ENCODE data around the gene BHLHE40. TPM values are rescaled to one million over a fixed set of nuclear protein-coding genes. Genes with fewer than 3 reads are reported as not detected.

BHLHE40 gene
- total RNA-seq (10 to 100 TPM; 44.9 to 45.8 TPM), polyA plus RNA-seq (10 to 100 TPM; 33.0 to 34.6 TPM)

DNA sequence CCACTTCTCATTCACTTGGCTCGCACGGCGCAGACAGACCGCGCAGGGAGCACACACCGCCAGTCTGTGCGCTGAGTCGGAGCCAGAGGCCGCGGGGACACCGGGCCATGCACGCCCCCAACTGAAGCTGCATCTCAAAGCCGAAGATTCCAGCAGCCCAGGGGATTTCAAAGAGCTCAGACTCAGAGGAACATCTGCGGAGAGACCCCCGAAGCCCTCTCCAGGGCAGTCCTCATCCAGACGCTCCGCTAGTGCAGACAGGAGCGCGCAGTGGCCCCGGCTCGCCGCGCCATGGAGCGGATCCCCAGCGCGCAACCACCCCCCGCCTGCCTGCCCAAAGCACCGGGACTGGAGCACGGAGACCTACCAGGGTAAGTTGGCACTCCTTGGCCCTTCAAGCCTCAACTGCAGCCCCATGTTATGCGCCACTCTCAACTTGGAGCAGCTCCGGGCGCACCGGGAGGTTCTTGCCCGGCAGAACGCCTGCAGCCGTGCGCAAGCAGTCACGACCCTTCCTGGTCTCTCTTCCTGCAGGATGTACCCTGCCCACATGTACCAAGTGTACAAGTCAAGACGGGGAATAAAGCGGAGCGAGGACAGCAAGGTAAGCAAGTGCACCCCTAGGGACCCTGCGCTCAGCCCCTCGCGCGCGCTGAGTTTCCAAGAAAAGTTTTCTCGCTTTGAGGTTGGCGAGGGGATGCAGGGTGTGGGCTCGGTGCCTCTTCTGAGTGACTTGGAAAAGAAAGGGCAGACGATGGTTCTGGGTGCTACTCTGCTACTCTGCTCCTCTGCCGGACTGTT lies at the start of gene BHLHE40:
Gene BHLHE40 (plus strand): TSS at position 10 of the 801 bp plus-strand sequence. CDS start 282 bp downstream, at position 292.
- H3K9me3 Mint-ChIP-seq: no peaks in the 10 kb centered on the region
- H3K9me3 ChIP-seq (ENCODE audit: control insufficient read depth in 1 of 2, low read length in 2 of 2): no peaks in the 10 kb centered on the region
- peaks cover 60% of the 10 kb centered on the region for H3K4me1 ChIP-seq (ENCODE audit: insufficient read depth, low read length)
- no peaks in the 10 kb centered on the region for H3K27me3 Mint-ChIP-seq
- ChIA-PET POLR2A (ENCODE audit: partially characterized antibody) (interaction anchor here (0.9 to 14.0 kb wide), 30 partner anchors 7 to 268 kb away, joined by 3 to 580 read pairs (median 6); partner anchors contain the start of gene EDEM1), CTCF (ENCODE audit: partially characterized antibody) (interaction anchor here (0.9 to 12.9 kb wide), 42 partner anchors 13 to 268 kb away, joined by 3 to 251 read pairs (median 5); no protein-coding TSS in a partner anchor)
- intact Hi-C loops (cut with micrococcal nuclease): loop anchor here (1.0 to 5.0 kb wide), 10 partner anchors 13 to 268 kb away; partner anchors contain the start of gene EDEM1
- peaks cover 32 to 57% of the 10 kb centered on the region in 2 donors for H3K36me3 Mint-ChIP-seq
- peaks cover 34 to 73% (median 58%) of the 10 kb centered on the region in 4 donors for H3K4me1 Mint-ChIP-seq
- peak within 1 kb of the TSS; percentile 97 to 100 (median 99) for H3K4me3 Mint-ChIP-seq
- peak in 1 of 5 donors; percentile 63 for DNase-seq
- H3K4me3 ChIP-seq (ENCODE audit: low read length in 2 of 2): peak within 1 kb of the TSS; percentile 92 to 93
- peak within 1 kb of the TSS; percentile 95 to 100 (median 99) for H3K27ac Mint-ChIP-seq
- H3K27ac ChIP-seq (ENCODE audit: low read depth, low read length): peak within 1 kb of the TSS; percentile 91
- H3K27me3 ChIP-seq (ENCODE audit: insufficient read depth, low read length): no peaks in the 10 kb centered on the region
- peaks cover 23% of the 10 kb centered on the region for H3K36me3 ChIP-seq (ENCODE audit: insufficient read depth, low read length)

DNA sequence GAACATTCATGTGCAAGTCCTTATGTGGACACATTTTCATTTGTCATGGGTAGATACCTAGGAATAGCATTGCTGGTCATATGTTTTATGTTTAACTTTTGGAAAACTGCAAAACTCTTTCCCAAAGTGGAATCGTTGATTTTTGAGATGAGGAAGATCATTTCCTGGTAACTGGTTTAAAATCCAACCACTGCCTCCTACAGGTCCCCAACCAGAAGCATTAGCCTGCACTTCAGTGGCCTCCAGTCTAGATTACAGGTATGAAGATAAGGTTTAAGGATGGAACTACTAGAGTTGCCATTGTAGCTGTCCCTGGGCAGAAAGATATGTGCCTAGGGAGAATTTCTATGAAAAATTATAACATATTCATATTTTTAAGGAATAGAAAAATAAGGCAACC lies 48.7 kb upstream of the BHLHE40 start:
- Histone ChIP-seq H3K4me1 (ENCODE audit: insufficient read depth, low read length) (peaks cover 9% of the 10 kb centered on the region), H3K27me3 (ENCODE audit: insufficient read depth, low read length) (no peaks in the 10 kb centered on the region), H3K27ac (ENCODE audit: low read depth, low read length) (no peak overlapping the region), H3K9me3 (ENCODE audit: control insufficient read depth in 1 of 2, low read length in 2 of 2) (no peaks in the 10 kb centered on the region), H3K36me3 (ENCODE audit: insufficient read depth, low read length) (no peaks in the 10 kb centered on the region), H3K4me3 (ENCODE audit: low read length in 2 of 2) (no peak overlapping the region)
- DNase-seq: no peak
- H3K27me3 Mint-ChIP-seq: no peaks in the 10 kb centered on the region
- CTCF ChIA-PET (ENCODE audit: partially characterized antibody): no interaction called here
- no peaks in the 10 kb centered on the region for H3K36me3 Mint-ChIP-seq
- H3K4me1 Mint-ChIP-seq: peaks cover 10 to 16% (median 13%) of the 10 kb centered on the region in 4 donors
- H3K9me3 Mint-ChIP-seq: peaks cover 0 to 3% (median 0%) of the 10 kb centered on the region in 8 donors
- H3K4me3 Mint-ChIP-seq: no peak overlapping the region
- intact Hi-C loops (cut with micrococcal nuclease): no loop called here
- peak overlapping the region in 1 of 7 donors; percentile 8 for H3K27ac Mint-ChIP-seq
- POLR2A ChIA-PET (ENCODE audit: partially characterized antibody): no interaction called here

DNA sequence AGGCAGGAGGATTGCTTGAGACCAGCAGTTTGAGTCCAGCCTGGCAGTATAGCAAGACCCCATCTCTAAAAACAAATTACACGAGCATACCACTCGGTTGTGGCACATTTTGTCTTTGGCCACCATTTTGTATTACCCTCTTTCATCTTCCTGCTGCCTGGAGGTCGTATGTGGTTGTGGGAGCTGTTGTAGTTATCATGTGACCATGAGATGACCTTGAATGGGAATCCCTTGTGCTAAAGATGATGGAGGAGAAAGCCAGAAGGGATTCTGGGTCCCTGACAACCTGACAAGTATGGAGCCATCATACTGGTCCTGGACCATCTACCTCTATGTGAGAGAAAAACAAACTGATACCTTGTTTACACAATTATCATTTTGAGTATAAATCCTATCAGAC lies 45.2 kb upstream of the BHLHE40 start:
- no peaks in the 10 kb centered on the region for H3K27me3 ChIP-seq (ENCODE audit: insufficient read depth, low read length)
- H3K27ac ChIP-seq (ENCODE audit: low read depth, low read length): no peak overlapping the region
- no peaks in the 10 kb centered on the region for H3K36me3 Mint-ChIP-seq
- H3K9me3 ChIP-seq (ENCODE audit: control insufficient read depth in 1 of 2, low read length in 2 of 2): no peaks in the 10 kb centered on the region
- no peaks in the 10 kb centered on the region for H3K27me3 Mint-ChIP-seq
- no peaks in the 10 kb centered on the region for H3K36me3 ChIP-seq (ENCODE audit: insufficient read depth, low read length)
- ChIA-PET POLR2A (ENCODE audit: partially characterized antibody) (no interaction called here), CTCF (ENCODE audit: partially characterized antibody) (no interaction called here)
- H3K9me3 Mint-ChIP-seq: peaks cover 0 to 3% (median 0%) of the 10 kb centered on the region in 8 donors
- H3K4me3 ChIP-seq (ENCODE audit: low read length in 2 of 2): no peak overlapping the region
- no peak overlapping the region for H3K4me3 Mint-ChIP-seq
- DNase-seq: no peak
- intact Hi-C loops (cut with micrococcal nuclease): no loop called here
- H3K27ac Mint-ChIP-seq: peak overlapping the region in 1 of 7 donors; percentile 30
- H3K4me1 ChIP-seq (ENCODE audit: insufficient read depth, low read length): no peaks in the 10 kb centered on the region
- peaks cover 0 to 4% (median 2%) of the 10 kb centered on the region in 4 donors for H3K4me1 Mint-ChIP-seq

DNA sequence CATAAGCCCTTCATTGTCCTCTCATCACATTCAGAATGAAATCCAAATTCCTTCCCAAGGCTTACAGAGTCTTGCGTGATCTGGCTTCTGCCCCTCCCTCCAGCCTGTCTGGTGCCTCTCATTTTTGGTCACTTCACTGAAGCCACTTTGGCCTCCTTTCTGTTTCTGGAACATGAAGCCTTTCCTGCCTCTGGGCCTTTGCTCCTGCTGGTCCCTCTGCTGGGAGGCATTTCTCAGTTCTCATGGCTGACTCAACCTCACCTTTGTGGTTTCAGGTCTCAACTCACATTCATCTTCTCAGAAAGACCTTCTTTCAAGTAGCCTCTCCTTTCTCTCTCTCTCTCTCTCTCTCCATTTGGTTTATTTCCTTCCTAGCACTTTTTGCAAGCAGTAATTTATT lies 43.9 kb upstream of the BHLHE40 start:
- Histone ChIP-seq H3K4me3 (ENCODE audit: low read length in 2 of 2) (no peak overlapping the region), H3K4me1 (ENCODE audit: insufficient read depth, low read length) (no peaks in the 10 kb centered on the region), H3K36me3 (ENCODE audit: insufficient read depth, low read length) (no peaks in the 10 kb centered on the region), H3K9me3 (ENCODE audit: control insufficient read depth in 1 of 2, low read length in 2 of 2) (no peaks in the 10 kb centered on the region), H3K27ac (ENCODE audit: low read depth, low read length) (no peak overlapping the region), H3K27me3 (ENCODE audit: insufficient read depth, low read length) (no peaks in the 10 kb centered on the region)
- Mint-ChIP-seq H3K9me3 (peaks cover 0 to 3% (median 0%) of the 10 kb centered on the region in 8 donors), H3K27me3 (no peaks in the 10 kb centered on the region), H3K36me3 (no peaks in the 10 kb centered on the region), H3K27ac (peak overlapping the region in 3 of 7 donors; percentile 7 to 57 (median 55)), H3K4me1 (peaks cover 0 to 4% (median 2%) of the 10 kb centered on the region in 4 donors), H3K4me3 (no peak overlapping the region)
- intact Hi-C loops (cut with micrococcal nuclease): no loop called here
- POLR2A ChIA-PET (ENCODE audit: partially characterized antibody): interaction anchor here (1.1 kb wide), 1 partner anchor 49 kb away, joined by 6 read pairs; no protein-coding TSS in a partner anchor
- CTCF ChIA-PET (ENCODE audit: partially characterized antibody): no interaction called here
- no peak for DNase-seq

DNA sequence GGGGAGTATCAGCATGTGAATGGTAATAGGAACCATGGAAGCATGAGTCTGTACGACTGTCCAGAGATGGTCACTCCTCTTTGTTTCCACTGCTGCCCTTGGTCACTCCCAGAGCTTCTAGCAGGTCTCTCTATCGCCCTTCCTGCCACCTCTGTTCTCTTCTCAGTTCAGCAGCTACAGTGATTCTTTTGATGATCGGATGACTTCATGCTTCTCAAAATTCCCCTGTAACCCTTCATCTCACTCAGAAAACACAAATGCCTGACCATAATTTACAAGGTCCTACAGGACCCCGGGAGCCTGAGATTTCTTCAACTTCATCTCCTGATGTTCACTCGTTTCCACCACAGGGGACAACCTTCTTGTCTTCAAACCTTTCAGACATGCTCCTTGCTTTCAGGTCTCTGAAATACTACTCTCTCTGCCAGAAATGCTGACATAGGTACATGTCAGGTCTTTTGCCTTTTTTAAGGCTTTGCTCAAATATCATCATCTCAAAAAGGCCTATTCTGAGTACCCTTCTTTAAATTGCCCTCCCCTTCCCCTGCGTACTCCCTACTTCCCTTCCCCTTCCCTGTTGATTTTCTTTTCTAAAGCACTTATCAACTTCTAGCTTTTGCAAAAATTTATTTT lies 42.1 kb upstream of the BHLHE40 start:
- Mint-ChIP-seq H3K27ac (no peak overlapping the region), H3K4me3 (no peak overlapping the region), H3K36me3 (no peaks in the 10 kb centered on the region), H3K9me3 (peaks cover 0 to 2% (median 0%) of the 10 kb centered on the region in 8 donors), H3K27me3 (no peaks in the 10 kb centered on the region), H3K4me1 (peaks cover 0 to 4% (median 2%) of the 10 kb centered on the region in 4 donors)
- CTCF ChIA-PET (ENCODE audit: partially characterized antibody): no interaction called here
- no peaks in the 10 kb centered on the region for H3K4me1 ChIP-seq (ENCODE audit: insufficient read depth, low read length)
- no peaks in the 10 kb centered on the region for H3K9me3 ChIP-seq (ENCODE audit: control insufficient read depth in 1 of 2, low read length in 2 of 2)
- POLR2A ChIA-PET (ENCODE audit: partially characterized antibody): no interaction called here
- DNase-seq: no peak
- intact Hi-C loops (cut with micrococcal nuclease): no loop called here
- H3K27ac ChIP-seq (ENCODE audit: low read depth, low read length): no peak overlapping the region
- no peaks in the 10 kb centered on the region for H3K27me3 ChIP-seq (ENCODE audit: insufficient read depth, low read length)
- H3K4me3 ChIP-seq (ENCODE audit: low read length in 2 of 2): no peak overlapping the region
- no peaks in the 10 kb centered on the region for H3K36me3 ChIP-seq (ENCODE audit: insufficient read depth, low read length)

DNA sequence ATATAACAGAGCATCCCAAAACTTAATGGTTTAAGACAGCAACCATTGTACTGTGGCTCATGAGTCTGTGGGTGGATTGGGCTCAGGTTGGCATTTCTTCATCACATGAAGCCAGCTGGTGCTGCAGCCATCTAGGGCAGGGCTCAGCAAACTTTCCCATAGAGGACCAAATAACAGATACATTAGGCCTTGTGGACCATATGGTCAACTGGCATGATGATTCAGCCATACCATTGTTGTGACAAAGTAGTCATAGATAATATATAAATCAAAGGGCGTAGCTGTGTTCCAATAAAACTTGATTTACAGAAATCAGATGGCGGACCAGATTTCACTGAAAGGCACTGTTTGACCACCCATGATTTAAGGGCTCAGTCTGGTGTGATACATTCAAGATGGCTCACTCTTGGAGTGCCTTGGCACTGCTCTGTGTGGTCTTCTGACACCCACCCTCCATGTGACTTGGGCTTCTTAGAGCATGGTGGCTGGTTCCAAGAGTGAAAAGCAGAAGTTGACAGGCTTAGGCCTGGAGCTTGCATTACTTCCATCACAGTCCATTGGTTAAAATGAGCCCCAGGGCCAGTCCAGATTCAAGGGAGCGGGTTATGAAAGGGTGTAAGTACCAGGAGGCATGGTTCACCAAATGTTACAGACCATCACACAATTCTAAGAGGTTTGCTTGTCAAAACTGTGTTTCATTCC lies 40.8 kb upstream of the BHLHE40 start:
- POLR2A ChIA-PET (ENCODE audit: partially characterized antibody): no interaction called here
- intact Hi-C loops (cut with micrococcal nuclease): no loop called here
- peaks cover 0 to 2% (median 0%) of the 10 kb centered on the region in 8 donors for H3K9me3 Mint-ChIP-seq

More for the DNA sequence above, 40.8 kb upstream of the BHLHE40 start:
- Histone ChIP-seq H3K9me3 (ENCODE audit: control insufficient read depth in 1 of 2, low read length in 2 of 2) (no peaks in the 10 kb centered on the region), H3K27me3 (ENCODE audit: insufficient read depth, low read length) (no peaks in the 10 kb centered on the region), H3K4me1 (ENCODE audit: insufficient read depth, low read length) (no peaks in the 10 kb centered on the region), H3K36me3 (ENCODE audit: insufficient read depth, low read length) (no peaks in the 10 kb centered on the region), H3K4me3 (ENCODE audit: low read length in 2 of 2) (no peak overlapping the region), H3K27ac (ENCODE audit: low read depth, low read length) (no peak overlapping the region)
- H3K36me3 Mint-ChIP-seq: no peaks in the 10 kb centered on the region
- H3K4me1 Mint-ChIP-seq: peaks cover 0 to 4% (median 2%) of the 10 kb centered on the region in 4 donors
- peak overlapping the region in 2 of 7 donors; percentile 35 to 36 for H3K27ac Mint-ChIP-seq
- CTCF ChIA-PET (ENCODE audit: partially characterized antibody): interaction anchor here (0.6 kb wide), 2 partner anchors 24 to 1855 kb away, joined by 4 to 5 read pairs; no protein-coding TSS in a partner anchor
- H3K4me3 Mint-ChIP-seq: no peak overlapping the region
- DNase-seq: no peak
- no peaks in the 10 kb centered on the region for H3K27me3 Mint-ChIP-seq

Measured in CD4-positive, alpha-beta memory T cell (primary cell).